ENCODE results near the gene DIS3L.
"Not testable (repeated sequence)": the region's sequence is repeated elsewhere in the genome, so short reads cannot be mapped to it uniquely, and the experiment has no call there.

Gene DIS3L

GRCh38 chr15:66293419-66294156, at the start of gene DIS3L:
Gene DIS3L (plus strand): TSS chr15:66293568. CDS start chr15:66293597, 29 bp downstream.
- DNase-seq (ENCODE audit: low spot score), result peak; percentile 80

- DNase-seq (ENCODE audit: low spot score), result not testable (repeated sequence)
Observed at GRCh38 chr15:66245832-66246231, 47.5 kb upstream of the DIS3L start.

- DNase-seq (ENCODE audit: low spot score), result no peak
Observed at GRCh38 chr15:66246937-66247336, 46.4 kb upstream of the DIS3L start.

GRCh38 chr15:66249605-66250174, 43.7 kb upstream of the DIS3L start:
- DNase-seq (ENCODE audit: low spot score), result no peak

GRCh38 chr15:66251065-66251789, 42.1 kb upstream of the DIS3L start:
- DNase-seq (ENCODE audit: low spot score), result no peak

- DNase-seq (ENCODE audit: low spot score), result peak; percentile 82
Observed at GRCh38 chr15:66251790-66252684, 41.3 kb upstream of the DIS3L start.

- no peak for DNase-seq (ENCODE audit: low spot score)
Observed at GRCh38 chr15:66252685-66253417, 40.5 kb upstream of the DIS3L start.

GRCh38 chr15:66253418-66254088, 39.8 kb upstream of the DIS3L start, which contains the start of gene MEGF11:
Gene MEGF11 (minus strand): TSS chr15:66253750. CDS start chr15:66128403, 125,347 bp downstream.
- peak; percentile 64 for DNase-seq (ENCODE audit: low spot score)

- peak; percentile 56 for DNase-seq (ENCODE audit: low spot score)
Observed at GRCh38 chr15:66254089-66254950, 39.0 kb upstream of the DIS3L start.

GRCh38 chr15:66254951-66255676, 38.3 kb upstream of the DIS3L start:
- DNase-seq (ENCODE audit: low spot score), result no peak

GRCh38 chr15:66256692-66257091, 36.7 kb upstream of the DIS3L start:
- no peak for DNase-seq (ENCODE audit: low spot score)

GRCh38 chr15:66261056-66261455, 32.3 kb upstream of the DIS3L start:
- no peak for DNase-seq (ENCODE audit: low spot score)

GRCh38 chr15:66262837-66263236, 30.5 kb upstream of the DIS3L start:
- not testable (repeated sequence) for DNase-seq (ENCODE audit: low spot score)

- no peak for DNase-seq (ENCODE audit: low spot score)
Observed at GRCh38 chr15:66264859-66265513, 28.4 kb upstream of the DIS3L start.

- no peak for DNase-seq (ENCODE audit: low spot score)
Observed at GRCh38 chr15:66269326-66270090, 23.9 kb upstream of the DIS3L start.

GRCh38 chr15:66270932-66271331, 22.4 kb upstream of the DIS3L start:
- no peak for DNase-seq (ENCODE audit: low spot score)

GRCh38 chr15:66275352-66275751, 18.0 kb upstream of the DIS3L start:
- no peak for DNase-seq (ENCODE audit: low spot score)

GRCh38 chr15:66276546-66276945, 16.8 kb upstream of the DIS3L start:
- no peak for DNase-seq (ENCODE audit: low spot score)

Measured in ecto neural progenitor cell (in vitro differentiated cells).